ENCODE data around the gene HES1. TPM values are rescaled to one million over a fixed set of nuclear protein-coding genes. Genes with fewer than 3 reads are reported as not detected.

Gene HES1
- total and polyA plus RNA-seq, 9 of the 15 experiments (the other 6 are each of a cell fraction or from before 2014, with no cell fraction given): 3.4 to 37.0 (median 19.3) TPM

GRCh38 chr3:194134757-194135515, 1.0 kb upstream of the HES1 start (continued):
- TF ChIP-seq ZKSCAN8 (CRISPR knock-in tag; IDR thresholded peaks at IDR 0.05) (no peak), SOX6 (IDR thresholded peaks at IDR 0.05) (peak; percentile 74; the same call in 1 of the 2 replicates), TGIF2 (CRISPR knock-in tag; IDR thresholded peaks at IDR 0.05) (peak; percentile 55; the same call in 1 of the 2 replicates), TOE1 (IDR thresholded peaks at IDR 0.05; ENCODE audit: borderline replicate concordance) (peak; percentile 75), TOE1 (CRISPR knock-in tag; IDR thresholded peaks at IDR 0.05; ENCODE audit: borderline replicate concordance, low read depth) (no peak), ZBTB12 (CRISPR knock-in tag; IDR thresholded peaks at IDR 0.05) (no peak), BACH1 (tag; IDR thresholded peaks at IDR 0.05) (no peak), PATZ1 (CRISPR knock-in tag; IDR thresholded peaks at IDR 0.05; ENCODE audit: borderline replicate concordance) (no peak), XRCC3 (IDR thresholded peaks at IDR 0.05) (no peak), RHOXF2B (CRISPR knock-in tag; conservative IDR thresholded peaks at IDR 0.05) (no peak), ZNF778 (CRISPR knock-in tag; IDR thresholded peaks at IDR 0.05) (no peak), HEY1 (CRISPR knock-in tag; IDR thresholded peaks at IDR 0.05; ENCODE audit: borderline replicate concordance) (peak; percentile 58; the same call in 1 of the 2 replicates), TEAD4 (IDR thresholded peaks at IDR 0.05; ENCODE audit: low read length) (peak; percentile 35), TEAD4 (CRISPR knock-in tag; IDR thresholded peaks at IDR 0.05; ENCODE audit: borderline replicate concordance) (no peak), FOXK2 (conservative IDR thresholded peaks at IDR 0.05 in 1 of 2, IDR thresholded peaks at IDR 0.05 in 1 of 2; ENCODE audit: low read depth in 2 of 2) (peak; percentile 94 to 96), CCAR2 (IDR thresholded peaks at IDR 0.05; ENCODE audit: low read depth, low read length) (no peak), ESRRB (CRISPR knock-in tag; IDR thresholded peaks at IDR 0.05; ENCODE audit: borderline replicate concordance) (no peak), ZNF717 (CRISPR knock-in tag; IDR thresholded peaks at IDR 0.05) (no peak), GABPA (tag; conservative IDR thresholded peaks at IDR 0.05; ENCODE audit: low read depth) (no peak), ZBTB8A (IDR thresholded peaks at IDR 0.05; ENCODE audit: partially characterized antibody) (no peak), RBBP5 (IDR thresholded peaks at IDR 0.05; ENCODE audit: borderline replicate concordance, insufficient read depth, low read length, poor library complexity, severe bottlenecking) (no peak), HDAC8 (tag; IDR thresholded peaks at IDR 0.05) (no peak), ZNF277 (CRISPR knock-in tag; IDR thresholded peaks at IDR 0.05; ENCODE audit: borderline replicate concordance) (no peak), HNRNPH1 (optimal IDR thresholded peaks at IDR 0.05; ENCODE audit: low read depth, low read length) (no peak)
